ENCODE measurements around the gene BRI3. TPM values are rescaled to one million over a fixed set of nuclear protein-coding genes. Genes with fewer than 3 reads are reported as not detected.

Gene BRI3
- total RNA-seq, 4 donors from 2014 or later: 23.5 to 51.9 (median 38.0) TPM

DNA sequence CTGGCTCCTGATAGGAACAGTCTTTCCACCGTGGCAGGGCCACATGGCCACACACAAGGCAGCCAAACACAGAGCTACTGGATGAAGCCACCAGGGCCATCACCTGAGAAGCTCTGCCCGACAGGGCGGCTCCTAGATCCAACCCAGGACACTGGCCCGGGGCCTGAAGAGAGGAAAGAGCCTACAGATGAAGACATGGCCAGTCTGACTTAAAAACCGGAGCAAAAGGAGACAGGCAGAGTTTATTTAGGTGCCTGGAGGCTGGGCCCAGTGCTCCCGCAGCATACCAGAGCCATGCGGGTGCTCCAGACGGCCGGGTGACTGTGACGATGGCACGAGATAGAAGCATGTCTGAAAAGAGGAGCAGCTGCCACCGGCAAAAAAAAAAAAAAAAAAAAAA lies 33.3 kb upstream of the BRI3 start:
- intact Hi-C loops (cut with DNase I): loop anchor here (10.0 kb wide), 1 partner anchor 223 kb away; no protein-coding TSS in a partner anchor
- H3K27me3 ChIP-seq: no peaks in the 10 kb centered on the region
- no peaks in the 10 kb centered on the region for H3K9me3 ChIP-seq
- no peaks in the 10 kb centered on the region for H3K36me3 ChIP-seq
- no peak for DNase-seq
- 89 to 95% methylated on average over 9 to 11 of the region's 12 CpGs for WGBS, 2 donors
- TF ChIP-seq, protein P1, sequence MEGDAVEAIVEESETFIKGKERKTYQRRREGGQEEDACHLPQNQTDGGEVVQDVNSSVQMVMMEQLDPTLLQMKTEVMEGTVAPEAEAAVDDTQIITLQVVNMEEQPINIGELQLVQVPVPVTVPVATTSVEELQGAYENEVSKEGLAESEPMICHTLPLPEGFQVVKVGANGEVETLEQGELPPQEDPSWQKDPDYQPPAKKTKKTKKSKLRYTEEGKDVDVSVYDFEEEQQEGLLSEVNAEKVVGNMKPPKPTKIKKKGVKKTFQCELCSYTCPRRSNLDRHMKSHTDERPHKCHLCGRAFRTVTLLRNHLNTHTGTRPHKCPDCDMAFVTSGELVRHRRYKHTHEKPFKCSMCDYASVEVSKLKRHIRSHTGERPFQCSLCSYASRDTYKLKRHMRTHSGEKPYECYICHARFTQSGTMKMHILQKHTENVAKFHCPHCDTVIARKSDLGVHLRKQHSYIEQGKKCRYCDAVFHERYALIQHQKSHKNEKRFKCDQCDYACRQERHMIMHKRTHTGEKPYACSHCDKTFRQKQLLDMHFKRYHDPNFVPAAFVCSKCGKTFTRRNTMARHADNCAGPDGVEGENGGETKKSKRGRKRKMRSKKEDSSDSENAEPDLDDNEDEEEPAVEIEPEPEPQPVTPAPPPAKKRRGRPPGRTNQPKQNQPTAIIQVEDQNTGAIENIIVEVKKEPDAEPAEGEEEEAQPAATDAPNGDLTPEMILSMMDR (IDR thresholded peaks at IDR 0.05): no peak
- no peak for TF ChIP-seq POLR2A (IDR thresholded peaks at IDR 0.05)
- no peak overlapping the region for H3K27ac ChIP-seq
- H3K4me1 ChIP-seq: peaks cover 16 to 17% of the 10 kb centered on the region in 2 donors
- H3K4me3 ChIP-seq (replicated peaks in 1 of 3): no peak overlapping the region

DNA sequence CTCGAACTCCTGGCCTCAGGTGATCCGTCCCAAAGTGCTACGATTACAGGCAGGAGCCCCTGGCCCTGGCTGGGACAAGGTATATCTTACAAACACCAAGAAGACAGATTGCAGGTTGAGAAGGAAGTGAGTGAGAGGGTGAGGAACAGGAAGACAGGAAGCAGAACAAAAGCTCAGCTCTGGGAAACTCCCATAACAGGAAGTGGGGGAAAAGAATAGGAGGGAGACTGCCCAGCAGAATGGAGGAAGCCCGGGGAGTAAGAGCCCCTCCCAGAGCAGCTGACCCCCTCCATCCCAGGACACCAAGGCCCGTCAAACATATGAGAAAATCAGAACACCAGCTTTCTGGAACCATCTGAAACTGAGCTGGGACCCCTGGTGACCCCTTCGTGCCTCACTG lies 32.4 kb upstream of the BRI3 start:
- no peak for DNase-seq
- 68 to 72% methylated on average over 6 of the region's 6 CpGs for WGBS, 2 donors
- TF ChIP-seq, protein P1 (IDR thresholded peaks at IDR 0.05): no peak
- TF ChIP-seq POLR2A (IDR thresholded peaks at IDR 0.05): no peak
- intact Hi-C loops (cut with DNase I): loop anchor here (10.0 kb wide), 1 partner anchor 224 kb away; no protein-coding TSS in a partner anchor
- Histone ChIP-seq H3K9me3 (no peaks in the 10 kb centered on the region), H3K36me3 (no peaks in the 10 kb centered on the region), H3K4me3 (replicated peaks in 1 of 3) (no peak overlapping the region), H3K27ac (peak overlapping the region in 1 of 3 donors; percentile 16), H3K4me1 (peaks cover 20 to 22% of the 10 kb centered on the region in 2 donors), H3K27me3 (no peaks in the 10 kb centered on the region)

DNA sequence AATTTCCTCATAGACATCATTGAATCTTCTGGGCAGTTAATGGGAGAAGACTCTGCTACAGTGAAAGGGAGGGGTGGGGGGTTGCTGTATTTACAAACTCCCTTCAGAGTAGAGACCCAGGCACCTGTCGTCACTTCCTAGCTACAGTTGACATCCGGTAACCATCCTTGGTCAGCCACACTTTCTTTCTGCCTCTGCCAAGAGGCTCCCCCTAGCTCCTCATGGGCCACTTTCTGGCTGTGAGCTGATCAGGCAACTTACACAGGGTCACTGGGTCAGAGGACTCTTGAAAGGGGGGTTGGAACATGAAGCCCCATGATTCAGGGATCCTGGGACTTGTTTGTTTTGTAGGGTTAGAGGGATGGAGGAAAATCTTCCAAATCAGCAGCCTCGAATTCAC lies 30.7 kb upstream of the BRI3 start:
- 22 to 36% methylated on average over 3 of the region's 3 CpGs for WGBS, 2 donors
- intact Hi-C loops (cut with DNase I): no loop called here
- peaks cover 20 to 22% of the 10 kb centered on the region in 2 donors for H3K4me1 ChIP-seq

DNA sequence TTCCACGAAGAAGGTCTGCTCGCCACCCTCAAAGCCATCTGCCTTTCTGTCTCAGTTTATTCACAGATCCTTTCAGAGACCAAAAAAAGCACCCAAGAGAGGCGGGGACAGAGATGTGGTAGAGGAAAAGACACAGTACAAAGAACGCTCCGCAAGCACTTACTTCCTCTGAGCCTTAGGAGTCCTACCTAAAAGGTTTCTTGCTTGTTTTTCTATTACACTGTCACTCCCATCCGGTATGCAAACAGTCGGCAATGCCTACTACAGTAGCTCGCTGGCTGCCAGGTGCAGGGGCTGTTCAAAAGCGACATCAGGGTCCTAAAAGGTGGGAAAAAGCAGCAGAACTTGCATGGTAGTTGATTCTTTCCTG lies 30.3 kb upstream of the BRI3 start:
- DNase-seq: no peak
- Histone ChIP-seq H3K27ac (peak overlapping the region; percentile 68 to 79 (median 71)), H3K4me3 (replicated peaks in 1 of 3) (peak overlapping the region; percentile 81 to 99 (median 88)), H3K9me3 (no peaks in the 10 kb centered on the region), H3K27me3 (no peaks in the 10 kb centered on the region), H3K36me3 (no peaks in the 10 kb centered on the region), H3K4me1 (peaks cover 20 to 22% of the 10 kb centered on the region in 2 donors)
- intact Hi-C loops (cut with DNase I): no loop called here
- TF ChIP-seq POLR2A (IDR thresholded peaks at IDR 0.05): no peak
- TF ChIP-seq, protein P1 (IDR thresholded peaks at IDR 0.05): no peak
- WGBS, 2 donors: 12 to 21% methylated on average over 9 of the region's 9 CpGs

More for the DNA sequence above, 30.7 kb upstream of the BRI3 start:
- peak overlapping the region; percentile 68 to 79 (median 71) for H3K27ac ChIP-seq
- DNase-seq: no peak
- no peaks in the 10 kb centered on the region for H3K9me3 ChIP-seq
- H3K36me3 ChIP-seq: no peaks in the 10 kb centered on the region
- no peak for TF ChIP-seq POLR2A (IDR thresholded peaks at IDR 0.05)
- TF ChIP-seq, protein P1 (IDR thresholded peaks at IDR 0.05): no peak
- no peak overlapping the region for H3K4me3 ChIP-seq (replicated peaks in 1 of 3)
- no peaks in the 10 kb centered on the region for H3K27me3 ChIP-seq

DNA sequence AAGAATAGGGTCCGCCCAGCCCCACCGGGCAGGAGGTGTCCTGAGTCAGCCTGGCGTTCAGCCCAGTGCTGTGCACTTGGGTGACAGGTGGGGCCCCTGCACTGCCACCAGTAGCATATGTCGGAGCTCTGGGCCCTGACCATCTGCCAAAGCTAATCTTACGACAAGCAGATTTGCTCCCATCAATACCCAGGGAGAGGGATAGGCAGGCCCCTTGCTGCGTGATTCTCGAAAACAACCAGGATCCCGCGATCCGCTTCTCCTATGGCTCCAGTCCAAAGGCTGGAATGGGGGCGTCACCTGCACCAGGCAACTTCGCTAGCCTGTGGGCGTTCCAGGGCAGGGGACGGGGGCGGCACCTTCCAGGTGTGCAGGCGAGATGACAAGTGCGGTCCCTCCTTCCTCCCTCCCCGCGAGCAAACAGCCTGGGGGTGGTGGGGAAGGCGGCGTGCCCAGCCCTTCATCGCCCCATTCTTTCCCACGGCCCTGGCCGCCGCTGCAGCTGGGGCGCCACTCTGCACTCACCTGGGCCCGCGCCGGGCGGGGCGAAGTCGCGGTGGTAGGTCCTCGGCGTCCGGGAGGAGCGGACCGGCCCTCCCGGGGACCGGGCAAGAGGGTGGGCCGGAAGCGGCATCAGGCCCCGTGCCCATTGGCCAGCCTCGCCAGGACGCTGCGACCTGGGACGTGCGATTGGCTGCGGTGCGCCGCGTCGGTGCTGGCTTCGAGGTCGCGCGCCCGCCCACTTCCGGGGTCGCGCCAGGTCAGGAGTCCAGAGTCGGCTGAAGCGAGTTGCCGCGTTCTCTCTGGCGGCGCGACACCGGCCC lies 29.7 kb upstream of the BRI3 start, which contains the start of gene TECPR1:
Gene TECPR1, minus strand, starts transcription at position 632 of the 824 bp plus-strand sequence. CDS start 6,086 bp downstream, outside the sequence.
- peaks cover 20 to 22% of the 10 kb centered on the region in 2 donors for H3K4me1 ChIP-seq
- DNase-seq: peak; percentile 97 to 98
- H3K4me3 ChIP-seq (replicated peaks in 1 of 3): peak within 1 kb of the TSS; percentile 81 to 99 (median 88)
- intact Hi-C loops (cut with DNase I): no loop called here
- no peaks in the 10 kb centered on the region for H3K27me3 ChIP-seq
- 0 to 4% methylated on average over 4 to 26 of the region's 69 CpGs for WGBS, 2 donors
- H3K27ac ChIP-seq: peak within 1 kb of the TSS; percentile 68 to 79 (median 71)
- peak in 1 of 2 donors; percentile 60 for TF ChIP-seq POLR2A (IDR thresholded peaks at IDR 0.05)
- TF ChIP-seq, protein P1 (IDR thresholded peaks at IDR 0.05): no peak
- H3K9me3 ChIP-seq: no peaks in the 10 kb centered on the region
- H3K36me3 ChIP-seq: no peaks in the 10 kb centered on the region
